ENCODE measurements around the gene DOHH.
A peak's percentile ranks its signal among the peaks of the same experiment; 100 is the strongest.

Gene DOHH, protein sequence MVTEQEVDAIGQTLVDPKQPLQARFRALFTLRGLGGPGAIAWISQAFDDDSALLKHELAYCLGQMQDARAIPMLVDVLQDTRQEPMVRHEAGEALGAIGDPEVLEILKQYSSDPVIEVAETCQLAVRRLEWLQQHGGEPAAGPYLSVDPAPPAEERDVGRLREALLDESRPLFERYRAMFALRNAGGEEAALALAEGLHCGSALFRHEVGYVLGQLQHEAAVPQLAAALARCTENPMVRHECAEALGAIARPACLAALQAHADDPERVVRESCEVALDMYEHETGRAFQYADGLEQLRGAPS

DNA sequence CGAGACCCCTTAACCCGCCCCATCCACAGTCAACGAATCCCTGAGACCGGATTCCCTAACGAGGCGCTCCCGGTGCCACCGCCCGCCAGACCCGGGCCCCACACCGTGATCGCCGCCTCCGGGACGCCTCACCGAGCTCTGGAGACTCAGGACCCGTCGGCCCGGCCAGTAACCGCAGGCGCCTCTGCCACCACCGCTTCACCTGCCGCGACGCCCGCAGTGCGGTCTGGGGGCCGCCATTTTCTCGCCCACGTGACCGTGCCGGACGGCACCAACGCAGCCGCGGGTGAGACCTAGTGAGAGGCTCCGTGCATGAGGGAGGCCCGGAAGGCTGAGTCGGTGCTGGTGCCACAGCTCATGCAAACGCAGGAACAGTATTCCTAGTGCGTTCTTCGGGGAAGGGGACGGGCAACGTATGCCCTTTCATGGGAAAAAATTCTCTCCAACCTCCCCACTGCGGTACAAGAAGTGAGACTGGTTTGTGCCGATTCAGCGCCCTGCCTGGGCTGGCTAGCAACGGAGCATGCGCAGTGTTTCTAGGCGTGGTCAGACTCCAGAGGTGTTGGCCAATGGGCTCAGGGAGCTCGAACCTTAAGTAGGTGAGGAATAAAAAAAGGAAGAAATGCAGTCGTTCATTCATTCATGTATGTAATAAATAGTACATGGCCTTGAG is at the start of gene DOHH:
Gene DOHH (minus strand): TSS at position 246 of the 673 bp plus-strand sequence. CDS start 3,860 bp downstream, outside the sequence.
- Histone ChIP-seq H2AFZ (ENCODE audit: low read length) (no peak within 1 kb of the TSS), H3K27ac (ENCODE audit: low read depth, low read length, poor library complexity, severe bottlenecking) (peak within 1 kb of the TSS; percentile 68), H3K4me2 (ENCODE audit: low read length) (peak within 1 kb of the TSS; percentile 100), H3K36me3 (ENCODE audit: insufficient read depth, low read length) (peaks cover 26% of the 10 kb centered on the region), H3K4me3 (ENCODE audit: low read depth, low read length, poor library complexity, severe bottlenecking) (peak within 1 kb of the TSS; percentile 99), H3K9me2 (ENCODE audit: low read depth, low read length) (no peaks in the 10 kb centered on the region), H3K4me1 (ENCODE audit: insufficient read depth, low read length, severe bottlenecking) (peaks cover 20% of the 10 kb centered on the region), H4K20me1 (ENCODE audit: insufficient read depth, low read length) (no peaks in the 10 kb centered on the region), H3K79me2 (ENCODE audit: insufficient read depth, low read length) (peaks cover 13% of the 10 kb centered on the region), H3K27me3 (ENCODE audit: insufficient read depth, low read length) (no peaks in the 10 kb centered on the region), H3K9me3 (ENCODE audit: low read length) (no peaks in the 10 kb centered on the region), H3F3A (ENCODE audit: insufficient read depth, low read length) (no peaks in the 10 kb centered on the region), H3K9ac (ENCODE audit: low read length) (peak within 1 kb of the TSS; percentile 98)
- TF ChIP-seq, protein P1, sequence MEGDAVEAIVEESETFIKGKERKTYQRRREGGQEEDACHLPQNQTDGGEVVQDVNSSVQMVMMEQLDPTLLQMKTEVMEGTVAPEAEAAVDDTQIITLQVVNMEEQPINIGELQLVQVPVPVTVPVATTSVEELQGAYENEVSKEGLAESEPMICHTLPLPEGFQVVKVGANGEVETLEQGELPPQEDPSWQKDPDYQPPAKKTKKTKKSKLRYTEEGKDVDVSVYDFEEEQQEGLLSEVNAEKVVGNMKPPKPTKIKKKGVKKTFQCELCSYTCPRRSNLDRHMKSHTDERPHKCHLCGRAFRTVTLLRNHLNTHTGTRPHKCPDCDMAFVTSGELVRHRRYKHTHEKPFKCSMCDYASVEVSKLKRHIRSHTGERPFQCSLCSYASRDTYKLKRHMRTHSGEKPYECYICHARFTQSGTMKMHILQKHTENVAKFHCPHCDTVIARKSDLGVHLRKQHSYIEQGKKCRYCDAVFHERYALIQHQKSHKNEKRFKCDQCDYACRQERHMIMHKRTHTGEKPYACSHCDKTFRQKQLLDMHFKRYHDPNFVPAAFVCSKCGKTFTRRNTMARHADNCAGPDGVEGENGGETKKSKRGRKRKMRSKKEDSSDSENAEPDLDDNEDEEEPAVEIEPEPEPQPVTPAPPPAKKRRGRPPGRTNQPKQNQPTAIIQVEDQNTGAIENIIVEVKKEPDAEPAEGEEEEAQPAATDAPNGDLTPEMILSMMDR (IDR thresholded peaks at IDR 0.05; ENCODE audit: low read length) = no peak
- no peak for TF ChIP-seq EZH2 (IDR thresholded peaks at IDR 0.05; ENCODE audit: borderline replicate concordance, low read length)

DNA sequence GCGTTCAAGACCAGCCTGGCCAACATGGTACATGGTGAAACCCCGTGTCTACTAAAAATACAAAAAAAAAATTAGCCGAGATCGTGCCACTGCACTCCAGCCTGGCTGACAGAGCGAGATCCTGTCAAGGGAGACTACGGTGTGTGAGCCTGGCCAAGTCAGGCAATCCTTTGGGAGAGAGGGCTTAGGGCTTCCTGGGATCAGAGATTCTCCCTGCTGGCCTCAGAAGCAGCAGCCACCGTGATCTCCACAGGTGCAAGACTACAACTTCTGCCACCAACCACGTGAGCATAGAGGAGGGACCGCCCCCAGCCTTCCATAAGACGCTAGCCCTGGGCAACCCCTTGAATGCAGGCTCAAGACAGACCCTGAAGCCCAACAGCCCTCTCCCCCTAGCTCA is 49.3 kb upstream of the DOHH start:
- H2AFZ ChIP-seq (ENCODE audit: low read length) = no peak overlapping the region
- peaks cover 36% of the 10 kb centered on the region for H3K36me3 ChIP-seq (ENCODE audit: insufficient read depth, low read length)
- no peak overlapping the region for H3K4me2 ChIP-seq (ENCODE audit: low read length)
- H3K27ac ChIP-seq (ENCODE audit: low read depth, low read length, poor library complexity, severe bottlenecking) = no peak overlapping the region
- TF ChIP-seq EZH2 (IDR thresholded peaks at IDR 0.05; ENCODE audit: borderline replicate concordance, low read length) = no peak
- TF ChIP-seq, protein P1 (IDR thresholded peaks at IDR 0.05; ENCODE audit: low read length) = no peak
- no peak overlapping the region for H3K9ac ChIP-seq (ENCODE audit: low read length)
- no peaks in the 10 kb centered on the region for H3K9me3 ChIP-seq (ENCODE audit: low read length)
- no peaks in the 10 kb centered on the region for H3K27me3 ChIP-seq (ENCODE audit: insufficient read depth, low read length)
- peaks cover 20% of the 10 kb centered on the region for H3K4me1 ChIP-seq (ENCODE audit: insufficient read depth, low read length, severe bottlenecking)
- no peaks in the 10 kb centered on the region for H3K9me2 ChIP-seq (ENCODE audit: low read depth, low read length)
- no peak overlapping the region for H3K4me3 ChIP-seq (ENCODE audit: low read depth, low read length, poor library complexity, severe bottlenecking)
- no peaks in the 10 kb centered on the region for H3K79me2 ChIP-seq (ENCODE audit: insufficient read depth, low read length)
- H4K20me1 ChIP-seq (ENCODE audit: insufficient read depth, low read length) = no peaks in the 10 kb centered on the region
- H3F3A ChIP-seq (ENCODE audit: insufficient read depth, low read length) = no peaks in the 10 kb centered on the region

DNA sequence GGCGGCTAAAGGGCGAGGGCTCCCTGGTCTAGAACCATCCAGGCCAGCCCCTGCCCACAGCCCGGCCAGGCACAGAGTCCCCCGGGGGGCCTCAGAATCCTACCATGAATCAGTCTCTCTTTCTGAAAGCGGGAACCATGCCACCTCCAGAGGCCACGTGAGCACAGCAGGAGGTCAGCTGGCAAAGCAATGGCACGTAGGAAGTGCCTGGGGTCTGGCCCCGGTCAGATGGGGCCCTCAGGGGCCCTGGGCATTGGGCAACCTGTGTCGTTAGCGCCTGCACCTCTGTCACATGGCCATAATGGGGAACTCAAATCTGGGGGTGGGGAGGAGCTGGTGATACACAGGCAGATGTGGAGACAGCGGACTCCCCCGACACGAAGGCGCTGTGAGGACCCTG is 48.1 kb upstream of the DOHH start:
- Histone ChIP-seq H3K4me2 (ENCODE audit: low read length) (no peak overlapping the region), H3K9me3 (ENCODE audit: low read length) (no peaks in the 10 kb centered on the region), H3F3A (ENCODE audit: insufficient read depth, low read length) (no peaks in the 10 kb centered on the region), H3K4me1 (ENCODE audit: insufficient read depth, low read length, severe bottlenecking) (peaks cover 19% of the 10 kb centered on the region), H3K27me3 (ENCODE audit: insufficient read depth, low read length) (no peaks in the 10 kb centered on the region), H3K4me3 (ENCODE audit: low read depth, low read length, poor library complexity, severe bottlenecking) (no peak overlapping the region), H3K36me3 (ENCODE audit: insufficient read depth, low read length) (peaks cover 42% of the 10 kb centered on the region), H4K20me1 (ENCODE audit: insufficient read depth, low read length) (no peaks in the 10 kb centered on the region), H3K27ac (ENCODE audit: low read depth, low read length, poor library complexity, severe bottlenecking) (no peak overlapping the region), H3K9me2 (ENCODE audit: low read depth, low read length) (no peaks in the 10 kb centered on the region), H2AFZ (ENCODE audit: low read length) (no peak overlapping the region), H3K9ac (ENCODE audit: low read length) (no peak overlapping the region), H3K79me2 (ENCODE audit: insufficient read depth, low read length) (no peaks in the 10 kb centered on the region)
- no peak for TF ChIP-seq EZH2 (IDR thresholded peaks at IDR 0.05; ENCODE audit: borderline replicate concordance, low read length)
- TF ChIP-seq, protein P1 (IDR thresholded peaks at IDR 0.05; ENCODE audit: low read length) = no peak
